Keratinocyte (primary cell): ENCODE measurements around the gene ACBD6. TPM values are rescaled to one million over a fixed set of nuclear protein-coding genes. Genes with fewer than 3 reads are reported as not detected.
A peak's percentile ranks its signal among the peaks of the same experiment; 100 is the strongest.

Experiments used
- DNase-seq: peaks from one replicate; pipeline ENCODE4 v3.0.0-alpha.2; 2011; ENCODE audit warnings: low read depth, missing footprints, low spot score
- FAIRE-seq: peaks from 2 replicates; lab custom pipeline; 2011; peaks lifted over from hg19 to GRCh38; lab: Jason Lieb, UNC
- H2AFZ ChIP-seq: 2 replicates; pipeline ENCODE4 v1.6.0; 2012; ENCODE audit warnings: low read length, control low read depth, inconsistent platforms; ENCODE audit not compliant: control insufficient read depth
- H3K27ac ChIP-seq: 2 replicates; pipeline ENCODE4 v1.5.1; 2011; ENCODE audit warnings: low read length; ENCODE audit not compliant: control insufficient read depth, insufficient read depth
- H3K27me3 ChIP-seq: 3 replicates; pipeline ENCODE4 v1.6.0; 2011; ENCODE audit warnings: low read length; ENCODE audit not compliant: control insufficient read depth, insufficient read depth; ENCODE audit errors: extremely low read depth
- H3K36me3 ChIP-seq, 2 experiments: 2 replicates in 1 of 2; 3 replicates in 1 of 2; pipeline ENCODE4 v1.5.1; 2011; ENCODE audit warnings: low read length in 2 of 2, mild to moderate bottlenecking in 1 of 2; ENCODE audit not compliant: control insufficient read depth in 2 of 2, insufficient read depth in 2 of 2; ENCODE audit errors: extremely low read depth in 1 of 2
- H3K4me1 ChIP-seq: 3 replicates; pipeline ENCODE4 v1.5.1; 2011; ENCODE audit warnings: low read length; ENCODE audit not compliant: control insufficient read depth, insufficient read depth; ENCODE audit errors: extremely low read depth
- H3K4me2 ChIP-seq: 3 replicates; pipeline ENCODE4 v1.6.0; 2011; ENCODE audit warnings: low read depth, low read length; ENCODE audit not compliant: control insufficient read depth, insufficient read depth; ENCODE audit errors: extremely low read depth
- H3K4me3 ChIP-seq, 3 experiments: fragments of 200-600 bp in 1 of 3; sonication (generic) in 1 of 3; 2 replicates in 2 of 3; 3 replicates in 1 of 3; pipeline ENCODE4 v1.5.1; 2011 to 2016; ENCODE audit warnings: low read length in 3 of 3, mild to moderate bottlenecking in 3 of 3, control low read depth in 2 of 3, inconsistent platforms in 1 of 3, low read depth in 1 of 3, mixed read lengths in 1 of 3, mixed run types in 1 of 3, moderate library complexity in 1 of 3; ENCODE audit not compliant: control insufficient read depth in 2 of 3, insufficient read depth in 2 of 3; ENCODE audit errors: extremely low read depth in 1 of 3
- H3K79me2 ChIP-seq: 2 replicates; pipeline ENCODE4 v1.6.0; 2012; ENCODE audit warnings: low read length; ENCODE audit not compliant: control insufficient read depth, insufficient read depth
- H3K9ac ChIP-seq: 3 replicates; pipeline ENCODE4 v1.6.0; 2011; ENCODE audit warnings: low read length; ENCODE audit not compliant: control insufficient read depth, insufficient read depth; ENCODE audit errors: extremely low read depth
- H3K9me1 ChIP-seq: 3 replicates; pipeline ENCODE4 v1.6.0; 2011; ENCODE audit warnings: low read length; ENCODE audit not compliant: control insufficient read depth, insufficient read depth; ENCODE audit errors: extremely low read depth
- H3K9me3 ChIP-seq: 2 replicates; pipeline ENCODE4 v1.5.1; 2012; ENCODE audit warnings: low read depth, low read length; ENCODE audit not compliant: control insufficient read depth
- H4K20me1 ChIP-seq: 3 replicates; pipeline ENCODE4 v1.6.0; 2011; ENCODE audit warnings: low read length; ENCODE audit not compliant: control insufficient read depth, insufficient read depth; ENCODE audit errors: extremely low read depth
- CTCF ChIP-seq, 3 experiments: IDR thresholded peaks in 1 of 3; conservative IDR thresholded peaks in 1 of 3; optimal IDR thresholded peaks in 1 of 3; 2 replicates in 2 of 3; 3 replicates in 1 of 3; pipeline versions ENCODE3 to v1.5.1; 2011; ENCODE audit warnings: low read length in 3 of 3, mild to moderate bottlenecking in 3 of 3, moderate library complexity in 2 of 3, control low read depth in 1 of 3, inconsistent platforms in 1 of 3; ENCODE audit not compliant: insufficient read depth in 2 of 3; ENCODE audit errors: extremely low read depth in 1 of 3
- EZH2 ChIP-seq: IDR thresholded peaks from one replicate; pipeline ENCODE4 v1.6.1; 2012; ENCODE audit warnings: inconsistent platforms, mild to moderate bottlenecking, low read length, moderate library complexity
- dilution Hi-C: fragments of 300-500 bp; cut with MboI; formaldehyde crosslinking; loops from one replicate; pipeline ENCODE4 v1.7.0; 2020; ENCODE audit warnings: low sequenced_read_pairs; ENCODE audit not compliant: extremely low pct_ligation_motif_present
- polyA plus RNA-seq, 5 experiments: library from polyadenylated mRNA; depleted of rRNA in 3 of 5; stranded (reverse) in 3 of 5; stranded (forward) in 1 of 5; unstranded in 1 of 5; fragments of >200 nt; gene quantifications; 1 replicate in 1 of 5; 2 replicates in 3 of 5; 3 replicates in 1 of 5; pipeline versions ENCODE4 v1.2.1 to v1.2.3, GENCODE V29; 2011 to 2012; ENCODE audit warnings: missing spikeins in 2 of 5, low read depth in 1 of 5, low replicate concordance in 1 of 5

Gene ACBD6
- polyA plus RNA-seq, 1 donor (not counting 4 experiments of a cell fraction or from before 2014, with no cell fraction given): 47.5 TPM

GRCh38 chr1:180366371-180367068, 135.9 kb downstream of the ACBD6 start:
- no peak for TF ChIP-seq EZH2
- no peak for TF ChIP-seq CTCF (optimal IDR thresholded peaks at IDR 0.05 in 1 of 3, IDR thresholded peaks at IDR 0.05 in 1 of 3, conservative IDR thresholded peaks at IDR 0.05 in 1 of 3; ENCODE audit: extremely low read depth in 1 of 3, insufficient read depth in 2 of 3, low read length in 3 of 3)
- Histone ChIP-seq H2AFZ (no peak overlapping the region), H3K9ac (no peak overlapping the region), H4K20me1 (no peaks in the 10 kb centered on the region), H3K36me3 (no peaks in the 10 kb centered on the region), H3K9me3 (no peaks in the 10 kb centered on the region), H3K9me1 (no peaks in the 10 kb centered on the region), H3K4me3 (no peak overlapping the region), H3K79me2 (peaks cover 2% of the 10 kb centered on the region), H3K4me2 (no peak overlapping the region), H3K27me3 (no peaks in the 10 kb centered on the region), H3K27ac (no peak overlapping the region), H3K4me1 (no peaks in the 10 kb centered on the region)
- FAIRE-seq: no peak
- dilution Hi-C loops: no loop called here
- DNase-seq: no peak

- peaks cover 2% of the 10 kb centered on the region for H4K20me1 ChIP-seq
- no peak overlapping the region for H3K4me2 ChIP-seq
- no peaks in the 10 kb centered on the region for H3K36me3 ChIP-seq
- no peaks in the 10 kb centered on the region for H3K27me3 ChIP-seq
- H3K4me3 ChIP-seq: no peak overlapping the region
- peaks cover 8% of the 10 kb centered on the region for H3K4me1 ChIP-seq
- H3K9me3 ChIP-seq: no peaks in the 10 kb centered on the region
- no peak overlapping the region for H3K27ac ChIP-seq
- no peaks in the 10 kb centered on the region for H3K9me1 ChIP-seq
- peaks cover 5% of the 10 kb centered on the region for H3K79me2 ChIP-seq
- H2AFZ ChIP-seq: no peak overlapping the region
- no peak for DNase-seq
- no peak for FAIRE-seq
- H3K9ac ChIP-seq: no peak overlapping the region
- no peak for TF ChIP-seq EZH2
- peak in 2 of 3 experiments; percentile 6 to 12 for TF ChIP-seq CTCF (optimal IDR thresholded peaks at IDR 0.05 in 1 of 3, IDR thresholded peaks at IDR 0.05 in 1 of 3, conservative IDR thresholded peaks at IDR 0.05 in 1 of 3; ENCODE audit: extremely low read depth in 1 of 3, insufficient read depth in 2 of 3, low read length in 3 of 3)
- dilution Hi-C loops: no loop called here
These were observed 137.3 kb downstream of the ACBD6 start for GRCh38 chr1:180365039-180365438.
